Cortex of kidney (tissue), 1 donor: Measurements from ENCODE around the gene GJB5.

Experiments
- DNase-seq: peaks from one replicate; lab custom pipeline; 2025; lab: John Stamatoyannopoulos, UW

The GJB5 gene

DNA sequence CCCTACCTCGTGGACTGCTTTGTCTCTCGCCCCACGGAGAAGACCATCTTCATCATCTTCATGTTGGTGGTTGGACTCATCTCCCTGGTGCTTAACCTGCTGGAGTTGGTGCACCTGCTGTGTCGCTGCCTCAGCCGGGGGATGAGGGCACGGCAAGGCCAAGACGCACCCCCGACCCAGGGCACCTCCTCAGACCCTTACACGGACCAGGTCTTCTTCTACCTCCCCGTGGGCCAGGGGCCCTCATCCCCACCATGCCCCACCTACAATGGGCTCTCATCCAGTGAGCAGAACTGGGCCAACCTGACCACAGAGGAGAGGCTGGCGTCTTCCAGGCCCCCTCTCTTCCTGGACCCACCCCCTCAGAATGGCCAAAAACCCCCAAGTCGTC, 39.9 kb downstream of the GJB5 start:
- DNase-seq, result no peak

DNA sequence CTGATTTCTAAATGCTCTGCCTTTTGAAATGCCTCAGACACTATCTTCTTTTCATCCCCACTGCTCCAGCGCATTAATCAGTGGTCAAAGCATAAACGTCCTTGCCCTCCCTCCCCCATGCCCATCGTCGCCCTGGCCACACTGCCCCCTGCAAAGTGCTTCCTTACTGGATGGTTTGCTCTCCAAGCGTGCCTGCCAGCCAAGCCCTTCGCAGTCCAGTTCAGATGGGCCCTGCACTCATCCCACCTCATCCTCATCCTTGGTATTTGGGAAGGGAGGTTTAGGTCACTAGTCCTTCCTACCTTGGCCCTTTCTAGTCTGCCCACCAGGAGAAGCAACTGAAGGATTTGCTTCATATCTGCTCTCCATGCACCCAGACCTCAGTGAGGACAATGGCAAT, 41.1 kb downstream of the GJB5 start:
- DNase-seq, result no peak

DNA sequence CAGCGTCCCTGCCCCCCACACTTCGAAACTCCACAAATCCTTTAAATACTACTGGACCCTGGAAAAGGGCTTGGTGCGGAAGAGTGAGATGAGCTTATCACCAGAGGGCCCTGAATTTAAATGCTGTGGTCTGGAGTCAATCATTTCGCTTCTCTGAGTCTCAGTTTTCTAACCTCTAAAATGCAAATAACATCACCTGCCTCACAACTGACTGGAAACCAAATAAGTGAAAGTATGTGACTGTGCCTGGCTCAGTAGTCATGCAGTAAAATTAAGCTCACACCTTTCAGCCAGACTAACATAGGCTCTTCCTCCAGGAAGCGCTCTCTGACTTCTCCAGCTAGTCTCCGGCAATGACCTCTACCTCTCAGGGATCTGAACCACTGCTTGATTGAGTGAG, 42.1 kb downstream of the GJB5 start:
- no peak for DNase-seq

DNA sequence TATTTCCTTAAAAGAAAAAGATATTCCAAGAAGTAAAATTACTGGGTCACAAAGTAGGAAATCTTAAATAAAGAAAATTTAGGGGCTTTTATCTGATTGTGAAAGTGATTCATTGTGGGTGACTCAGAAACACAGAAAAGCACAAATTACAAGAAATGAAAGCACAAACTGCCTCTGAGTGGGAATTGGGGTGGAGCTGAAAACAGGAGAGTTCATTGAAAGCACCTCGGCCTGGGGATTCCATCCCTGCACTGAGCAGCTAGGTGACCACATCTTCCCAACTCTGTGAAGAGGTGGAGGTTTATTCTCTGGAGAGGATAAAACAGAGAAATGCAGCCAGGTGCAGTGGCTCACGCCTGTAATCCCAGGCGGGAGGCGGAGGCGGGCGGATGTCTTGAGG, 45.4 kb downstream of the GJB5 start:
- DNase-seq, result no peak

DNA sequence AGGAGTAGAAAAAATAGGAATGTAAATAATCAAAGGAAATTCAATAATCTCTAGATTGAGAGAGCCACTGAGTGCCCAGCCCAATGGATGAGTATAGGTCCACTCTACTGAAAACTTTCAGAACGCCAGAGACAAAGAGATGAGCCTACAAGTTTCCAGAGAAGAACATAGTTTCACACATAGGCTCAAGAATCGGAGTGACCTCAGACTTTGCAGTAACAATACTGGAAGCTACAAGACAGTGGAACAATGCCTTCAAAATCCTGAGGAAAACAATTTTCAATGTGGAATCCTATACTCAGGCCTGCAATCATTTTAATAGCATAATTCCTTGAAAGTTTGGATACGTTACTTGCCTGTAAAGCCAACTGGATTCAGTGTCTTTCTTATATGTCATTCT, 48.9 kb downstream of the GJB5 start:
- DNase-seq, result no peak

DNA sequence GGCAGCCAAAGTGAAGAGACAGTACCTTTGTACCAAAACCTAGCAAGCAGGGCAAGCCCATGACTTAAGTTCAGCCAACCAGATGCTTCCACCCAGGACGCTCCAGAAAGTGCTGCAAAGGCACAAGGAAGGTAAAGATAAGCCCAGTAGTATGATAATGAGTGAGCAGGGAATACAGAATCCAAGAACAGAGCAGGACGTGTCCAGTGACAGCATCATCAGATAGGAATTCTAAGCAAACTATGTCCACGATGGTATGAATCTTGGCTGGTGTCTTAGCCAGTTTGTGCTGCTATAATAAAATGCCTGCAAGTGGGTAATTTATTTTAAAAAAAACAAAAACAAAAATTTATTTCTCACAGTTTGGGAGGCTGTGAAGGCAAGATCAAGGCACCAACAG, 51.5 kb downstream of the GJB5 start:
- no peak for DNase-seq
